Globus pallidus (tissue), 1 donor: ENCODE data around the gene ADAMTS3.

Experiments used
- DNase-seq: peaks from one replicate; pipeline ENCODE4 v3.0.0-alpha.2; 2015; ENCODE audit warnings: low spot score

ADAMTS3 gene

GRCh38 chr4:72568959-72569718, at the start of gene ADAMTS3:
ADAMTS3 (minus strand) TSS chr4:72569221; CDS start chr4:72568762, 459 bp downstream.
- peak; percentile 26 for DNase-seq

GRCh38 chr4:72613959-72614358, 44.9 kb upstream of the ADAMTS3 start:
- no peak for DNase-seq

- DNase-seq, result no peak
Observed at GRCh38 chr4:72606751-72607150, 37.7 kb upstream of the ADAMTS3 start.

GRCh38 chr4:72604324-72604723, 35.3 kb upstream of the ADAMTS3 start:
- DNase-seq, result no peak

- no peak for DNase-seq
Observed at GRCh38 chr4:72602396-72603376, 33.7 kb upstream of the ADAMTS3 start.

- DNase-seq, result no peak
Observed at GRCh38 chr4:72591547-72592454, 22.8 kb upstream of the ADAMTS3 start.

- DNase-seq, result no peak
Observed at GRCh38 chr4:72587334-72587733, 18.3 kb upstream of the ADAMTS3 start.

- DNase-seq, result no peak
Observed at GRCh38 chr4:72582853-72583252, 13.8 kb upstream of the ADAMTS3 start.

GRCh38 chr4:72577211-72577610, 8.2 kb upstream of the ADAMTS3 start:
- DNase-seq, result no peak

GRCh38 chr4:72571337-72571736, 2.3 kb upstream of the ADAMTS3 start:
- no peak for DNase-seq

GRCh38 chr4:72569719-72570235, 756 bp upstream of the ADAMTS3 start:
- no peak for DNase-seq

GRCh38 chr4:72567821-72568675, 973 bp downstream of the ADAMTS3 start:
- peak; percentile 19 for DNase-seq

GRCh38 chr4:72567036-72567435, 2.0 kb downstream of the ADAMTS3 start:
- DNase-seq, result no peak

- no peak for DNase-seq
Observed at GRCh38 chr4:72566464-72566972, 2.5 kb downstream of the ADAMTS3 start.

GRCh38 chr4:72564789-72565188, 4.2 kb downstream of the ADAMTS3 start:
- no peak for DNase-seq

GRCh38 chr4:72564184-72564583, 4.8 kb downstream of the ADAMTS3 start:
- no peak for DNase-seq

GRCh38 chr4:72558655-72559054, 10.4 kb downstream of the ADAMTS3 start:
- DNase-seq, result no peak

GRCh38 chr4:72557021-72557420, 12.0 kb downstream of the ADAMTS3 start:
- no peak for DNase-seq

GRCh38 chr4:72555377-72555831, 13.6 kb downstream of the ADAMTS3 start:
- DNase-seq, result no peak
